Measurements from ENCODE around the gene INO80D. TPM values are rescaled to one million over a fixed set of nuclear protein-coding genes. Genes with fewer than 3 reads are reported as not detected.

INO80D gene
- total RNA-seq, 1 experiment from 2014 or later = 46.0 TPM

- H3K4me1 Mint-ChIP-seq = no peaks in the 10 kb centered on the region
- TF ChIP-seq CTCF (conservative IDR thresholded peaks at IDR 0.05) = no peak
- H4K5ac ChIP-seq (ENCODE audit: insufficient read length, low read depth, low read length) = no peak overlapping the region
- H2BK15ac ChIP-seq (ENCODE audit: low read depth, low read length) = no peak overlapping the region
- no peak overlapping the region for H4K8ac ChIP-seq (replicated peaks; ENCODE audit: insufficient read length, low read depth, low read length)
- no peak overlapping the region for H3K18ac ChIP-seq (ENCODE audit: insufficient read length, low read depth, low read length)
- H3K27me3 Mint-ChIP-seq (ENCODE audit: low read depth) = no peaks in the 10 kb centered on the region
- no peaks in the 10 kb centered on the region for H4K20me1 ChIP-seq (ENCODE audit: control insufficient read depth, insufficient read depth, insufficient read length)
- no peak overlapping the region for H3K27ac ChIP-seq (ENCODE audit: insufficient read length, low read depth, low read length)
- H3K27me3 ChIP-seq (ENCODE audit: insufficient read depth, low read length) = no peaks in the 10 kb centered on the region
- H2BK20ac ChIP-seq (ENCODE audit: low read depth, low read length, poor library complexity, severe bottlenecking) = no peak overlapping the region
- H3K9me3 ChIP-seq (ENCODE audit: control insufficient read depth, low read depth, low read length) = no peaks in the 10 kb centered on the region
- no peak for DNase-seq
- no peak overlapping the region for H2BK5ac ChIP-seq (ENCODE audit: insufficient read length, low read length)
- no peak overlapping the region for H3K9ac ChIP-seq (ENCODE audit: extremely low read depth, insufficient read length, low read length)
- no peaks in the 10 kb centered on the region; the same call in 1 of the 2 replicates for H3K79me2 ChIP-seq (ENCODE audit: insufficient read depth, low read length)
- H3K79me1 ChIP-seq (ENCODE audit: insufficient read depth, low read depth, low read length, poor library complexity, severe bottlenecking) = no peaks in the 10 kb centered on the region
- no peak overlapping the region for H3K4me3 Mint-ChIP-seq
- no peak overlapping the region for H3K4ac ChIP-seq (ENCODE audit: low read depth, low read length)
- H3K9me3 Mint-ChIP-seq = no peaks in the 10 kb centered on the region; a peak in 1 of 5 replicates
- no peak overlapping the region for H3T11ph ChIP-seq (ENCODE audit: low read length)
- no peak overlapping the region for H2BK120ac ChIP-seq (ENCODE audit: low read depth, low read length, poor library complexity, severe bottlenecking)
- H3K36me3 Mint-ChIP-seq (ENCODE audit: insufficient read depth in 1 of 3, low read depth in 3 of 3) = peaks cover 34 to 68% (median 63%) of the 10 kb centered on the region in 3 experiments
- no peaks in the 10 kb centered on the region for H3K4me1 ChIP-seq (ENCODE audit: insufficient read depth, low read length)
- H2AFZ ChIP-seq (ENCODE audit: low read length) = no peak overlapping the region
- H2BK12ac ChIP-seq (ENCODE audit: insufficient read length, low read depth, low read length) = no peak overlapping the region
- H4K91ac ChIP-seq (ENCODE audit: insufficient read length, low read depth, low read length) = no peak overlapping the region
- H2AK5ac ChIP-seq (ENCODE audit: insufficient read length, low read length) = no peak overlapping the region
- no peak overlapping the region for H3K14ac ChIP-seq (ENCODE audit: insufficient read depth, low read length)
- H3K23ac ChIP-seq (ENCODE audit: insufficient read length, low read depth, low read length) = no peak overlapping the region
- WGBS (ENCODE audit: extremely low coverage, insufficient read length, low lambda C conversion rate) = no CpG with 5 or more reads among the region's 1 CpG
- no peaks in the 10 kb centered on the region for H3K23me2 ChIP-seq (ENCODE audit: insufficient read length, low read depth, low read length, poor library complexity, severe bottlenecking)
- no peak overlapping the region for H3K56ac ChIP-seq (ENCODE audit: insufficient read length, low read depth, low read length)
- H3K27ac Mint-ChIP-seq = no peak overlapping the region; a peak in 1 of 7 replicates
- H3K4me2 ChIP-seq (ENCODE audit: insufficient read depth, insufficient read length, low read length) = no peak overlapping the region
Measured at GRCh38 chr2:206045251-206045650, 40.7 kb downstream of the INO80D start.

All from H9 (cell line).